IPS-NIHi11 (cell line): ENCODE measurements around the gene GRIA4.

Experiments used
- DNase-seq: peaks from one replicate; pipeline ENCODE4 v3.0.0; 2012; ENCODE audit warnings: mixed read lengths, low spot score

Gene GRIA4

GRCh38 chr11:105639527-105639926, 29.7 kb downstream of the GRIA4 start:
- no peak for DNase-seq

- DNase-seq, result no peak
Measured at GRCh38 chr11:105641433-105641832, 31.6 kb downstream of the GRIA4 start.

- no peak for DNase-seq
Measured at GRCh38 chr11:105642870-105643269, 33.0 kb downstream of the GRIA4 start.

- no peak for DNase-seq
Measured at GRCh38 chr11:105644839-105645573, 35.1 kb downstream of the GRIA4 start.

- DNase-seq, result no peak
Measured at GRCh38 chr11:105647780-105648179, 37.9 kb downstream of the GRIA4 start.

- no peak for DNase-seq
Measured at GRCh38 chr11:105648762-105649161, 38.9 kb downstream of the GRIA4 start.

- DNase-seq, result no peak
Measured at GRCh38 chr11:105665281-105665680, 55.4 kb downstream of the GRIA4 start.

- no peak for DNase-seq
Measured at GRCh38 chr11:105667441-105667840, 57.6 kb downstream of the GRIA4 start.

GRCh38 chr11:105670811-105671210, 60.9 kb downstream of the GRIA4 start:
- no peak for DNase-seq

GRCh38 chr11:105673089-105673488, 63.2 kb downstream of the GRIA4 start:
- peak; percentile 57 for DNase-seq

GRCh38 chr11:105689631-105690030, 79.8 kb downstream of the GRIA4 start:
- DNase-seq, result no peak

- no peak for DNase-seq
Measured at GRCh38 chr11:105690467-105690866, 80.6 kb downstream of the GRIA4 start.

- no peak for DNase-seq
Measured at GRCh38 chr11:105693075-105693759, 83.3 kb downstream of the GRIA4 start.

- DNase-seq, result no peak
Measured at GRCh38 chr11:105696000-105696399, 86.1 kb downstream of the GRIA4 start.

- DNase-seq, result no peak
Measured at GRCh38 chr11:105697291-105697690, 87.4 kb downstream of the GRIA4 start.

- no peak for DNase-seq
Measured at GRCh38 chr11:105699203-105699602, 89.3 kb downstream of the GRIA4 start.

- DNase-seq, result no peak
Measured at GRCh38 chr11:105700271-105700670, 90.4 kb downstream of the GRIA4 start.

GRCh38 chr11:105701098-105701497, 91.2 kb downstream of the GRIA4 start:
- DNase-seq, result no peak

- no peak for DNase-seq
Measured at GRCh38 chr11:105705786-105706530, 96.1 kb downstream of the GRIA4 start.

GRCh38 chr11:105713106-105713505, 103.2 kb downstream of the GRIA4 start:
- no peak for DNase-seq

- DNase-seq, result no peak
Measured at GRCh38 chr11:105713696-105714095, 103.8 kb downstream of the GRIA4 start.

- DNase-seq, result peak; percentile 22
Measured at GRCh38 chr11:105718641-105719040, 108.8 kb downstream of the GRIA4 start.
